Erythroblast (primary cell): ENCODE results near the gene VAV2.

Source experiments
- GATA1 ChIP-seq: IDR thresholded peaks from 2 replicates; pipeline ENCODE4 v1.6.1; 2011; ENCODE audit warnings: low read depth, mild to moderate bottlenecking, control low read depth, low read length, moderate library complexity
- POLR2A ChIP-seq: IDR thresholded peaks from 2 replicates; pipeline ENCODE4 v1.6.1; 2011; ENCODE audit warnings: mild to moderate bottlenecking, low read length

DNA sequence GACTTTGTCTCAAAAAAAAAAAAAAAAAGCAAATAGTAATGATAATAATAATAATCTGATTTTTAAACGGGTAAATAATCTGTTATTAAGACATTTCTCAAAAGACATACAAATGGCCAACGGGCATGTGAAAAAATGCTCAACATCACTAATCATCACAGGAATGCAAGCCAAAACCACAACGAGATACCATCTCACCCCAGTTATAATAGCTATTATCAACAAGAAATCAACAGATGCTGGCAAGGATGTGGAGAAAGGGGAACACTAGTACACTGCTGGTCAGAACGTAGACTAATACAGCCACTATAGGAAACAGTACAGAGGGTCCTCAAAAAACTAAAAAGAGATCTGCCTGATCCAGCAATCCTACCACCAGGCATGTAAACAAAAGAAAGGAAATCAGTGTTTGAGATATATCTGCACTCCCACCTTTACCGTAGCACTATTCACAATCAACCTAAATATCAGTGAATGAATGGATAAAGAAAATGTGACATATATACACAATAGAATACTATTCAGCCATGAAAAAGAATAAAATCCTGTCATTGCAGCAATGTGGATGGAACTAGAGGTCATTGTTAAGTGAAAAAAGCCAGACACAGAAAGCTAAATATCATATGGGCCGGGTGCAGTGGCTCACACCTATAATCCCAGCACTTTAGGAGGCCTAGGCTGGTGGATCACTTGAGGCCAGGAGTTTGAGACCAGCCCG, 24.9 kb downstream of the VAV2 start:
- no peak for TF ChIP-seq POLR2A
- TF ChIP-seq GATA1 = no peak
